Hematopoietic multipotent progenitor cell treated with erythropoietin and hydrocortisone succinate and interleukin-3 and kit ligand, for 8 days (in vitro differentiated cells): ENCODE data around the gene DPF3.

ENCODE experiments used
- DNase-seq: peaks from one replicate; pipeline ENCODE4 v3.0.0-alpha.2; 2015

DPF3 gene

GRCh38 chr14:72904218-72904617 is 10.3 kb upstream of the DPF3 start:
- no peak for DNase-seq

- no peak for DNase-seq
Measured at GRCh38 chr14:72903716-72904115, 9.8 kb upstream of the DPF3 start.

- no peak for DNase-seq
Measured at GRCh38 chr14:72902801-72903530, 9.1 kb upstream of the DPF3 start.

- no peak for DNase-seq
Measured at GRCh38 chr14:72901361-72901760, 7.5 kb upstream of the DPF3 start.

GRCh38 chr14:72898448-72898847 is 4.5 kb upstream of the DPF3 start:
- DNase-seq, result no peak

- DNase-seq, result peak; percentile 31
Measured at GRCh38 chr14:72894623-72895378, 900 bp upstream of the DPF3 start.

- DNase-seq, result no peak
Measured at GRCh38 chr14:72894323-72894622, 372 bp upstream of the DPF3 start.

GRCh38 chr14:72892879-72893635 is 844 bp downstream of the DPF3 start:
- DNase-seq, result no peak

- DNase-seq, result peak; percentile 17
Measured at GRCh38 chr14:72892103-72892878, 1.6 kb downstream of the DPF3 start.

- no peak for DNase-seq
Measured at GRCh38 chr14:72891666-72892102, 2.2 kb downstream of the DPF3 start.

GRCh38 chr14:72889366-72889765 is 4.5 kb downstream of the DPF3 start:
- no peak for DNase-seq

GRCh38 chr14:72888636-72889201 is 5.2 kb downstream of the DPF3 start:
- no peak for DNase-seq

GRCh38 chr14:72888192-72888591 is 5.7 kb downstream of the DPF3 start:
- DNase-seq, result no peak

GRCh38 chr14:72887514-72887913 is 6.4 kb downstream of the DPF3 start:
- DNase-seq, result no peak

GRCh38 chr14:72884386-72884785 is 9.5 kb downstream of the DPF3 start:
- DNase-seq, result no peak

- no peak for DNase-seq
Measured at GRCh38 chr14:72883961-72884360, 9.9 kb downstream of the DPF3 start.

GRCh38 chr14:72883109-72883508 is 10.8 kb downstream of the DPF3 start:
- DNase-seq, result no peak

- DNase-seq, result no peak
Measured at GRCh38 chr14:72882463-72882862, 11.4 kb downstream of the DPF3 start.

- no peak for DNase-seq
Measured at GRCh38 chr14:72882047-72882446, 11.9 kb downstream of the DPF3 start.

- DNase-seq, result no peak
Measured at GRCh38 chr14:72881543-72881942, 12.4 kb downstream of the DPF3 start.

GRCh38 chr14:72880820-72881219 is 13.1 kb downstream of the DPF3 start:
- DNase-seq, result no peak

GRCh38 chr14:72880164-72880563 is 13.7 kb downstream of the DPF3 start:
- no peak for DNase-seq

GRCh38 chr14:72879431-72879830 is 14.5 kb downstream of the DPF3 start:
- no peak for DNase-seq
